NOMO-1 (cell line): ENCODE results near the gene ZC3HAV1.
"Not testable (repeated sequence)": the region's sequence is repeated elsewhere in the genome, so short reads cannot be mapped to it uniquely, and the experiment has no call there.

Experiments
- DNase-seq, 2 experiments: peaks; one replicate each; lab custom pipeline; 2025; ENCODE audit not compliant: unreplicated experiment in 2 of 2; lab: John Stamatoyannopoulos, UW

Gene ZC3HAV1

DNA sequence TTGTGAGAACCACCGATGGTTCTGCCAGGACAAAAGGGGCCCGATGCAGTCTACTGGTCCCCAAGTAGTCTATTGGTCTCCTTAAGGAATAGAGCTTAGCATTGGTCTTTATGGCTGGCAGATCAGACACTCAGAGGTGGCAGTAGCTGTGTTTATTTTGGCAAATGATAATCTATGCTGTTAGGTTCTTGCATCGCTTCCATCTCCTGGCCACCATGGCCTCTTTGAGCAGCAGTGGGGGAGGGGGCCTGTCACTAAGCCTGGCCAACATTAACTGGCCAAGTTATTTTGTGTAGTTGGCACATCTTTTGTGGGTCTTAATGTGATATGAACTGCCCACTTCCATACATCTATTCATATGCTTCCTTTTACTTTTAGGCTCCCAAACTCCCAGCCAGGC, 4.5 kb upstream of the ZC3HAV1 start:
- DNase-seq, result no peak

DNA sequence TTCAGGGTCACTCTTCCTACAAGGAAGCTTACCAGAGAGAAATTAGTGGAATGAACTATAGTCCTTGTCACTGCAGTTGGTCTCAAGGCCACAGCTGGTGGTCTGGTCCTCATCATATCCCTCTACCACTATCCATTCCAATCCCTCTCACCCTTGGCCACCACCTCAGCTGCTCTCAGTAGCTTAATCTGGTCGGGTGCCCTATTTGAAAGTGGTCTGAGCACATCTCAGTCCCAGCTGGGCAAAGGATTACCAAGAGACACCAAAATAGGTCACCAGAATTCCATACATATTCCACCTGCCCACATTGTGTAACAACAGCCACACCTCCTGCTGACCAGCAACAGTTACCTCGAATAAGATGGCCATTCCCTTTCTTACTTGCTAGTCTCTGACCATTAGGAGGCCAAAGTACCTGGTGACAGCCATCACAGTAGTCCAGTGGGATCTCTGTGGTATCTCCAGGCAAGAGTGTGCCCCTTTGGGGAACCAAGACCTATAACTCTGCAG, 3.3 kb upstream of the ZC3HAV1 start:
- DNase-seq, result no peak

DNA sequence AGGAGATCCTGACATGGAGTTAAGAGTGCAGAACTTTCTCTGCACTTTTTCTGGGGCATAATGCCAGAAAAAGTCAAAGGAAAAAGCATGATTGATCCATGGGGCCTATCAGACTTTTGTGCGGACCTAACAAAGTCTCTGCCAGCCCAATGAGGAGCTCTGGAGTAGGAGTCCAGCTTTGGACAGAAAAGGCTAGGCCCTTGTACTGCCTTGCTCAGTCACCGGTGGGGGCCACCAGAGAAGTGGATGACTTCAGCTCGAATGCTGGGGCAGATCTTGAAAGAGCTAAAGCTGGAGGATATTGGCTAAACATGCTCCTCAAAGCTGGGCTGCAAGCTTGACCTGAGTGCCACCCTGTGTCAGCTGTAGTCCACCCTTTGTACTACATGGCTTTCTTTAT, 2.8 kb upstream of the ZC3HAV1 start:
- no peak for DNase-seq

DNA sequence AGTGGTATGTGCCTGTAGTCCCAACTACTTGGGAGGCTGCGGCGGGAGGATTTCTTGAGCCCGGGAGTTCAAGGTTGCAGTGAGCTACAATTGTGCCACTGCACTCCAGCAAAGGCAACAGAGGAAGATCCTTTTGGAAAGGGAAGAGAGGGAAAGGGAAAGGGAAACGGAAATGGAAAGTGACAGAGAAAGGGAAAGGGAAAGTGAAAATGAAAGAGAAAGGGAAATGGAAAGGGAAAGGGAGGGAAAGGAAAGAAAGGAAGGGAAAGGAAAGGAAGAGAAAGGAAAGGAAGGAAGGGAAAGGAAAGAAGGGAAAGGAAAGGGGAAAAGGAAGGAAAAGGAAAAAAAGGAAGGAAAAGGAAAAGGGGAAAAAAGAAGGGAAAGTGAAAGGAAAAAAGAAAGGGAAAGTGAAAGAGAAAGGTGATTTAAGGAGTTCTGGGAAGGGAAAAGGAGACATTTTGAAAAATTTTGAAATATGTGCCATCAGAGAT, 2.3 kb upstream of the ZC3HAV1 start:
- no peak for DNase-seq

DNA sequence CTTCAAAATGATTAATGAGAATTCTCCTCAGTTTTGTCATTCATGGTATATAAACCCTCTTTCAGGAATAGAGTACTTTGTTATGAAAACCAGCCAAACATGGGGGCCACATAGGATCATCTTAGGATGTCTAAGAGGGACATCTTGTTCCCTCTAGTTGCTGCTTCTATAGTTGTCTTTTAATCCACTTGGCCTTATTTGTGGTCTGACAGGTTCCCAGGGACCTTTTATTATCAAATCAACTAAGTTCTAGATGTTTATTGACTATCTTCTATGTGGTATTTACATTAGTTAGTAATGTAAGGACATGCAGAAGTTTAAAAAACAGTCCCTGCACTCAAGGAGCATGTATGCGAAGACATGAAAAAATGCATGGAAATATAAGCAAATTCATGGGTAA, 1.6 kb upstream of the ZC3HAV1 start:
- no peak for DNase-seq

DNA sequence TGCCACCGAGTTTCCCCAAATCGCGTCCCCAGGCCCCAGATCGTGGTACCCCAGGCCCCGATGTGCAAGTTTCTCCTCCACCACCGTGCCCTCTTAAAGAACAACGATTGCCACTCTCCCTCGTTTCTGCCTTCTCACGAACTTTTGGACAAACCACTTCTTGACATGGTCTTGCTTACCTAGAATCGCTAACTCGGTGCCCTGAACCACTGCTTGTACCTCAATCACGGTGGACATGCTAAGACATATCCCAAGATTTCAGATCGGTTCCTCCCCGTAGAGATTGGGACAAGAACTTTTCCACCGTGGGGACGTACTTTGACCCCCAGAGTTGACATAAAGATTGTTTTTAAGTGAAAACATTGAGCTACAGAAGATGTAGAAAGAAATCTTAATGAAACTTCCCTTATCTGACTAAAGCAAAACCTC, 477 bp upstream of the ZC3HAV1 start:
- no peak for DNase-seq

DNA sequence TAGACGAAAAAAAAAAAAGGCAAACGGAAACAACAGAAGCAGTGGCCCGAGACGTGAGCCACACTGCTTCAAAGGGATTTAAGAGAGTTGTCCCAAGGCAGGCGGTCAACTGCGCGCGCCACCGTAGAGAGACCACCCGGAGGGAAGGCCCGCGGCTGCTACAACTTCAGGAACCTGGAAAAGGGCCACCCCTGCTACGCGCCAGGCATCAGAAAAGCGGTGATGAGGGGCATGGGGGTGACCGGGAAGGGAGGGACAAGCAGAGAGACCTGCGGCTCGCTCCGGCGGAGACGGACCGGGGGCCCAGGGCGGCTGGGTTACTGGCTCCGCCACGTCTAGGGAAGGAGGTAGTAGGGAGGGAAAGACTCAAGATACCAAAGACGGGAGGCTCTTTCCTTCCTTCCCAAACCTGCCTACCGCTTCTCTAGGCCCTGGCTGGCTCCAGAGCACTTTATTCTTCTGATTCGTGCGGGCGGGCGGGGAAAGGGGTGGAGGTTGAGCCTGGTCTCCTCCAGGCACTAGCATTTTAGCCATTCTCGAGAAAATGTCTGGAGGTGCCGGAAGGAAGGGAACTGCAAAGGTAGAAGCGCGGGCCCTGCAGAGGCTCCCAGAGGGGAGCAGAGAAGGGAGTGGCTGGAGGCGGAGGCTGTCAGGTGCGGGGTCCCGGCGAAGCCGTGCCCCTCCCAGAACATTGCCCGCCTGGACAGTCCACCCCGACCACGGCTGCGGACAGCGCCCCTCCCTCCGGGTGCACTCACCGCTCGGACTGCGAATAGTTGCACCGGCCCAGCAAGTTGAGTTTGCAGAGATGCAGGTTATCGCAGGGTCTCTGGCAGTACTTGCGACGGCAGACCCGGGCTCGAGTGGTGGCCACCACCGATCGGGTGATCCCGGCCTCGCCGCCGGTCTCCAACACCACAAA, 993 bp downstream of the ZC3HAV1 start:
- no peak for DNase-seq

DNA sequence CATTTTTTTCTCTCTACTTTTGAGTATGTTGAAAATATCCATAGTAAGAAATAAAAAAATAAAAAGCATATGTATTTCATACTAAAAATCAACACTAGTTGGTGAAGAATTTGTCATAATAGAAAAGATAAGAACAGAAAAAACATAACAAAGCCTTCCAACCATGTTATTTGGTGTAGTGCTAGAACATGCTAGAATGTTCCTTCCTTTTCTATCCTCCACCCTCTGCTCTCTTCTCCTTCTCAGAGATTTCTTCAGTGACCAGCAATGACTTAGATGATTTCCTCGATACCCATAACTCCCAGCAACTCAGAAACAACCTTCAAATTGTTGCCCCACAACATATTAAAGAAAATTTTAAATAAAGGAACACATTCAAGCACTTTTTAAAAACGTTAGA, 2.6 kb downstream of the ZC3HAV1 start:
- peak in 1 of 2 experiments; percentile 20 for DNase-seq

DNA sequence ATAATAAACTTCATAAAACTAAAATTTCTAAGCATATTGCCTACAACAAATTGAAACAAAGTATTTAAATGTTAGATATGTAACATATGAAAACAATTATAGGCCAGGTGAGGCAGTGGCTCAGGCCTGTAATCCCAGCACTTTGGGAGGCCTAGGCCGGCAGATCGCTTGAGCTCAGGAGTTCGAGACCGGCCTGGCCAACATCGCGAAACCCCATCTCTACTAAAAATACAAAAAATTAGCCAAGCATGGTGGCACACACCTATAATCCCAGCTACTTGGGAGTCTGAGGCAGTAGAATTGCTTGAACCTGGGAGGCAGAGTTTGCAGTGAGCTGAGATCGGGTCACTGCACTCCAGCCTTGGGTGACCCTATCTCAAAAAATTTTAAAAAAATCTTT, 3.3 kb downstream of the ZC3HAV1 start:
- DNase-seq, result not testable (repeated sequence)

DNA sequence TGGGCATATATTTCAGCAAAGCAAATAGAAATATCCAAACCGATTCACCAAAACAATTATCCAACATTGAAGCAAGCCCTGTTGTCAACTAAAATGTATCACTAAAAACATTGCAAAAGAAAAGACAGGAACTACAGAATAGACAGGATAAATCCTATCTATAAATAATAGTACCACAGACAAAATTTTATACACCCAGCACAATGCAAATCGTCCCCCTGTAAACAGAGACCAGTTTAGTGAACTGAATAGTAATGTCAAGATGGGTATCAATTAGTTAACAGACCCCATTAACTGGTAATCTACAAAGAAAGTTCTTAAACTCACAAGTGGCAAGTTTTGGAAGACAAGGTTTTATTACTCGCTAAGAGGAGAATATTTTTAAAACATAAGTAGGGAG, 4.0 kb downstream of the ZC3HAV1 start:
- DNase-seq, result no peak

DNA sequence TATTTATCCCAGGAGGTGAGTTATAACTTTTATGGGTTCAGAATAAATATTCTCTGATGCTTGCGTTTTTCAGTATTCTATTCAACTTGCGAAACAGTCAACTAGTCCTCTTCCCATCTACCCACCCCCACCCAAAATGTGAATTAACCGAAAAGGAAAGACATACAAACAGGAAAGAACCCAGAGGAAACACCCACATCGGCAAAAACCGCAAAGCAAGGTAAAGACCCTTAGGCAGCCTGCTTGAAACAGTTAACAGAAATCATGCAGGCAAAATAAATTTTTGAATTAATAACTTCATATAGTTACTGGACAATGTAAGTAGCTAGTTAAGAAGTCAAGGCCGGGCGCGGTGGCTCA, 5.4 kb downstream of the ZC3HAV1 start:
- no peak for DNase-seq

DNA sequence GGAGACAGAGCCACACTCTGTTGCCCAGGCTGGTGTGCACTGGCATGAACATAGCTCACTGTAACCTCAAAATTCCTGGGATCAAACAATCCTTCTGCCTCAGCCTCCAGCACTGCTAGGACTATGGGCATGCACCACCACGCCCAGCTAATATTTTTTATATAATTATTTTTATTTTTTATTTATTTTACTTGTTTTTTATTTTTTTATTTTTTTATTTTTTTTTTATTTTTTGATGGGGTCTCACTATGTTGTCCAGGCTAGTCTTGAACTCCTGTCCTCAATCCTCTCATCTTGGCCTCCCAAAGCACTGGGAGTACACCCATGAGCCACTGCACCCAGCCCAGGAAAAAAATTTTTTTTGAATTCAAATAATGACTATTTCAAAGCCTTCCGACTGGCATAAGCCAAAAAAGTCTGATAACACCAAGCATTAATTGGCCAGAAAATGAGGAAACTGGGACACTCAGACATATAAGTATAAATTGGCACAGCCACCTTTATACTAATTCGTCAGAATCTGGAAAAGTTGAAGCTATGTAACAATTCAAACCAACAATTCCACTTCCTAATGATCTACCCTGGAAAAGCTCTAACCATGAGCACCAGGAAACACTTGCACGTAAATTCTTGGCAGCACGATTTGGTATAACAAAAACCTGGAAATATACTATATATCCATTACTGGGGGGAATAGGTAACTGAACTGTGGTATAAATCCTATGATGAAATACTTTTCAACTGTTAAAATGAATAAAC, 6.3 kb downstream of the ZC3HAV1 start:
- no peak for DNase-seq

DNA sequence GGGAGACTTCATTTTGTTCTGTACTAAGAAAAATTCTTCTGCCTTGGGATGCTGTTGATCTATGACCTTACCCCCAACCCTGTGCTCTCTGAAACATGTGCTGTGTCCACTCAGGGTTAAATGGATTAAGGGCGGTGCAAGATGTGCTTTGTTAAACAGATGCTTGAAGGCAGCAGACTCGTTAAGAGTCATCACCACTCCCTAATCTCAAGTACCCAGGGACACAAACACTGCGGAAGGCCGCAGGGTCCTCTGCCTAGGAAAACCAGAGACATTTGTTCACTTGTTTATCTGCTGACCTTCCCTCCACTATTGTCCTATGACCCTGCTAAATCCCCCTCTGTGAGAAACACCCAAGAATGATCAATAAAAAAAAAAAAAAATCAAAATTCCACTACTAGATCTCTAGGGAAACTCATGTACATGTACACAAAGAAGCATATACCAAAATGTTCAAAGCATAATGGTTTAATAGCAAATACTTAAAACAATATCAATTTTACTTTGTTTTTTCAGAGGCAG, 7.8 kb downstream of the ZC3HAV1 start:
- DNase-seq, result not testable (repeated sequence)

DNA sequence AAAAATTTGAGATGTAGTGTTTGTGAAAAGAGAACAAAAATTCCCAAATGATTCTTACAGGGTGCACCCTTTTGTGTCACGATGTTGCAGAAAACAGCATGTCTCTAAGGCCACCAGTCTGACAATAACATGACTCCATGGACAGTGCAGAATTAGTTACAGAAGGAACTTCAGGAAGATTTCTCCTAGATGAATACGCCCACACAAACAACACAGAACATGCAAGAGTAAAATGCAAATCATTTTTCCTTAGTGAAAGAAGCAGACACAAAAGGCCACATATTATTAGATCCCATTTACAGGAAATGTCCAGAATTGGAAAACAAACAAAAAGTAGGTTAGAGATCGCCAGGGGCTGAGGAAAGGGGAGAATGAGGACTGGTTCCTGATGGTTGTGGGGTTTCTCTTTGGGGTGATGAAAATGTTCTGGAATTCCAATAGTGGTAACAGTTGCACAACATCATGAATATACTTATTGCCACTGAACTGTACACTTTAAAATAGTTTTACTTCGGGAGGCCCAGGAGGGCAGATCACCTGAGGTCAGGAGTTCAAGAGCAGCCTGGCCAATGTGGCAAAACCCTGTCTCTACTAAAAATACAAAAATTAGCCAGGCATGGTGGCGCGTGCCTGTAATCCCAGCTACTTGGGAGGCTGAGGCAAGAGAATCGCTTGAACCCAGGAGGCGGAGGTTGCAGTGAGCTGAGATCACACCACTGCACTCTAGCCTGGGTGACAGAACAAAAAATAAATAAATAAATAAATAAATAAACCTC, 10.2 kb downstream of the ZC3HAV1 start:
- no peak for DNase-seq

DNA sequence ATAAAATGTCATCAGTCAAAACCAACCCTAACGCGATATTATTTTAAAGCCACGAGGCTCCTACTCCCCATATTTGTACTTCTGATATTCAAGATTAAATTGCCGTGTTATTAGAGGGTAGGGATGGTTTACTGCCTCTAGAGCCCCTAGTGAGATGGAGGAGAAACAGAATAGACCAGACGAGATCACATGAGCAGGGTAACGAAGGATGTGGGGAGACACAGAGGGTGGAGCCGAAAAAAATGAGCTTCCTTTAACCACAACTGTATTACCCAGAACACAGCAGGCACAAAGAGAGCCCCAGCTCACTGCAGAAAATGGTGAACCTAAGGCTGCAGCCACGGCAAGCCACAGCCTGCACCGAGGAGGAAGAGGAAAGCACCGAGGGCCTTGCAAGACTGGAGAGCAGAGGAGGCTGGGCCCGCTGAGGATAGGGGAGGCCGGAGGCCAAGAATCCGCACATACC, 14.3 kb downstream of the ZC3HAV1 start:
- DNase-seq, result peak; percentile 26 to 54

DNA sequence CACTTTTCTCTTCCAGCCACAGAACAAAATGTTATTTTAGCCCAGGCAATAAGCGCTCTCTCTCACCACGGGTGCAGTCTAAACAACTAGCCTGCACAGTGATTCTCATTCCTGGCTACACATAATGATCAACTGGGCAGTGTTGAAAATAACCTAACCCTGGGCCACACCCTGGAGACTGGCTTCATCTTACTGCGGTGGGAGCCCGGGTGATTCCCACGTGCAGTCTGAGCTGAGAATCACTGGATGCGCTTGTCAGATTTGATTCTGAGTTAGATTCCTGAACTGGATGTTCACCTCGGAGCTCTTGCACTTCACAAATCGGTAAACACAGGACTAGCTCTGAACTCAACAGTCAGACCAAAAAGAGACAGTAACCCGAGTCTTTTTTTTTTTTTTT, 14.9 kb downstream of the ZC3HAV1 start:
- no peak for DNase-seq

DNA sequence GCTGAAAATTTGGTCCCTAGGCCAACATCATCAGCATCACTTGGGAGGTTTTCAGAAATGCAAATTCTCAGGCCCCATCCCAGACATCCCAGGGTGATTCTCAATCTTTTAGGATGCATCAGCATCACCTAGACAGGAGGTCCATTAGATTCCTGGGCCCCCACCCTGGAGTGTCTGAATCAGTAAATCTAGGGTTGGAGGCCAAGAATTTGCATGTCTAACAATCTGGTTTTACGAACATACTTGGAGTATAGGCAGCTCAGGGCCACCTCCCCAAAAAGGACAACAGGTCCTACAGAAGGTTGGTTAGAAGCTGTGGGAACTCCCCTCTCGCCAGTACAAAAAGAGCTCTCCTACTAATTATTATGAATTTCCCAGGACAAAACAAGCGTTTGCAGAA, 15.5 kb downstream of the ZC3HAV1 start:
- DNase-seq, result no peak

DNA sequence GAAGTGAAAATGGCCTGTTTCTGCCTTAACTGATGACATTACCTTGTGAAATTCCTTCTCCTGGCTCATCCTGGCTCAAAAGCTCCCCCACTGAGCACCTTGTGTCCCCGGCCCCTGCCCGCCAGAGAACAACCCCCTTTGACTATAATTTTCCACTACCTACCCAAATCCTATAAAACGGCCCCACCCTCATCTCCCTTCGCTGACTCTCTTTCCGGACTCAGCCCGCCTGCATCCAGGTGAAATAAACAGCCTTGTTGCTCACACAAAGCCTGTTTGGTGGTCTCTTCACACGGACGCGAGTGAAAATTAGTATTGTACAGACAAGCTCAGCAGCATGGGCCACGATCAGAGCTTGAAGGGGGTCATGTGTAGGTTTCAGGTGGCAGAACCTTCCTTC, 16.0 kb downstream of the ZC3HAV1 start:
- not testable (repeated sequence) for DNase-seq

DNA sequence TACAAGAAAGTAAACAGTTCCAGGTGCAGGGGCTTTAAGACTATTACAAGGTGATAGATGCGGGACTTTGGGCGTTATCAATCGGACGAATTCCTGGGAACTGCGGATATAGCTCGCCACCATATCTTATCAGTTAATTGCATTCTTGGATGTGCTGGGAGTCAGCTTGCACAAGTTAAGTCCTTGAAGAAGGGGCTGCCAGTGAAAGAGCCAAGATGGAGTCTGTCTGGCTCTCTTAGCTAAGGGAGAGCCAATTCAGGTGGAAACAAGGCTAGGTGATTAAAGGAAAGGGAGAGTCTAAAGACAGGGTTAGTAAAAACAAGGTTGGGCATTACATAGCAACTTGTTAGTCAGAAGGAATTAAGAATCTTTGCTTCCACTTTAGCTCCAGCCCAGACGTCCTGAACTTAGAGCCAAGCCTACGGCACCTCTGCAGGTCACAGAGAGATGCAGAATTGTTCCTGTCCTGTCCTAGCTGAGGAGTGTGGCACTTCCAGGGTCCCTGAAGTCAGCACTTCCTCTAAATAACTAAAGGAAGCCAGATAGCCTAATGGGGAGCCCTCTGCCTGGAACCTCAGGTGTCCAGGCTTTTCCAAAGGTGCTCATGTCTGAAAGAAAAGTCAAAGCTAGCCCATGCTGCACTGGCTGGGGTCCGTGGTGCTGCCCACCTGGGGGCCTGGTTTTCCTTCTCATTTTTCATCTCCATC, 17.3 kb downstream of the ZC3HAV1 start:
- DNase-seq, result no peak

DNA sequence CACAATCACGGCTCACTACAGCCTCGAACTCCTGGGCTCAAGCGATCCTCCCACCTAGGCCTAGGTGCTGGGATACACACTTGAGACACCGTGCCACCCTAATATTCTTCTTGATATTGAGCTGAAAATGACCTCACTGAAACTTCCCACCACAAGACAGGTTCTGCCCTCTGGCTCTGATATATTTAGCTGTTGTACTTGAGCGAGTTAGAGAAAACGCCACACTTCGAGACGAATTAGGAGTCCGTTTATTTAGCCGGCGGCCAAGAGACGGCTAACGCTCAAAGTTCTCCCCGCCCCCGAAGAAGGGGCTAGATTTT, 17.9 kb downstream of the ZC3HAV1 start:
- no peak for DNase-seq
